COR-L47 (cell line): ENCODE results near the gene SKP2.
"Not testable (repeated sequence)": the region's sequence is repeated elsewhere in the genome, so short reads cannot be mapped to it uniquely, and the experiment has no call there.

Experiments used
- DNase-seq: peaks from one replicate; lab custom pipeline; 2025; lab: John Stamatoyannopoulos, UW

SKP2 gene

GRCh38 chr5:36156619-36157018 lies 4.7 kb downstream of the SKP2 start:
- DNase-seq = no peak

- DNase-seq = no peak
Observed at GRCh38 chr5:36158144-36158543, 6.2 kb downstream of the SKP2 start.

GRCh38 chr5:36160617-36161016 lies 8.7 kb downstream of the SKP2 start:
- no peak for DNase-seq

- no peak for DNase-seq
Observed at GRCh38 chr5:36161361-36161760, 9.4 kb downstream of the SKP2 start.

GRCh38 chr5:36162810-36163486 lies 11.0 kb downstream of the SKP2 start:
- DNase-seq = no peak

- DNase-seq = no peak
Observed at GRCh38 chr5:36164461-36164860, 12.6 kb downstream of the SKP2 start.

GRCh38 chr5:36168737-36169136 lies 16.8 kb downstream of the SKP2 start:
- DNase-seq = no peak

GRCh38 chr5:36170832-36171424 lies 19.0 kb downstream of the SKP2 start:
- no peak for DNase-seq

DNA sequence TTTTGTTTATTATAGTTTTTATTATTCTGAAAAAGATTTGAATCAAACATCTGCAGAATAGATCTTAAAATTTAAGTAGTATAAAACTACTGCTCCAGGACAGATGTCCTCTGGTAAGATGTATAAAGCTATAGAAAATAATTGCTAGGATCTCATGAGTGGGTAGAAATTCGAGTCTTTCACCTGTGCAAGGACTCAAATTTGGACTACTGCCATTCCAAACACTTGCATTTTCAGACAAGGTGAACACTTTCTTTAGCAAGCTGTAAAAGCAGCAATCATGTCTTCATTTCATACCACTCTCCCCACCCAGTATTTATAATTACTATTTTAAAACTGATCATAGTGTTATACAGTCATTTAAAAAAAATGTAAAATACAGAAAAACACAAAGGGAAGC lies 20.7 kb downstream of the SKP2 start:
- DNase-seq = no peak

DNA sequence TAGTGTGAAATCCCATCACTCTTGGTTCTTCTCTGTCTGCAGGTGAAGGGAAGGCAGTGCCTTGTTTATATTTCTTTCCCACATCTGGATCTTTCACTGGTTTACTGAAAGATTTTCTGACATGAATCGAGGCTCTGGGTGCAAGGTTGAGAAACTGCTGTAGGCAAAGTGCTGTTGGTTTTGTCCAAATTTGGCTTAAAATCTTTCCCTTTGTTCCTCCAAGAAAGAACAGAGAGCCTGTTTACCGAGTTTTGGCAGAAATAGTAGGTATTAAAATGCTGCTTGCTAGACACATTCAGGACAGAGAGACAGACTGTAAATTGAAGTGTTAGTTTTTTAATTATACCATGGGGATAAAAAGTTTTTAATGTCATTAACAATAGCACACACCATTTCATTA lies 21.5 kb downstream of the SKP2 start:
- no peak for DNase-seq

GRCh38 chr5:36174119-36174518 lies 22.2 kb downstream of the SKP2 start:
- no peak for DNase-seq

DNA sequence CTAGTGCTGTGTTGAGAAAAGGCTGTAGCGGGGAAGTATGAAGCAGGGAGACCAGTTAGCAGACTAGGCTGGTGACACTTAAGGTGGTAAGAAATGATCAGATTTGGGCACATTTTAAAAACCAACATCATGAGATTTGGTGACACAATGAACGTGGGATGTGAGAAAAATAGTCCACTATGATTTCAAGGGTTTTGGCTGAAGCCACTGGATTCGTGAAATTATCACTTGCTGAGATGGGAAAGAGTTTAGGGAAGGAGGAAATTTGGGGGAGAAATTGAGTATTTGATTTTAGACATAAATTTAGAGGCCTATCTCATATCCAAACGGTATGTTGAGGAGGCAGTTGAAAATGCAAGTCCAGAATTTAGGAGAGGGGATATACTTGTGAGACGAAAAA lies 23.1 kb downstream of the SKP2 start:
- no peak for DNase-seq

- DNase-seq = no peak
Observed at GRCh38 chr5:36177154-36177553, 25.2 kb downstream of the SKP2 start.

DNA sequence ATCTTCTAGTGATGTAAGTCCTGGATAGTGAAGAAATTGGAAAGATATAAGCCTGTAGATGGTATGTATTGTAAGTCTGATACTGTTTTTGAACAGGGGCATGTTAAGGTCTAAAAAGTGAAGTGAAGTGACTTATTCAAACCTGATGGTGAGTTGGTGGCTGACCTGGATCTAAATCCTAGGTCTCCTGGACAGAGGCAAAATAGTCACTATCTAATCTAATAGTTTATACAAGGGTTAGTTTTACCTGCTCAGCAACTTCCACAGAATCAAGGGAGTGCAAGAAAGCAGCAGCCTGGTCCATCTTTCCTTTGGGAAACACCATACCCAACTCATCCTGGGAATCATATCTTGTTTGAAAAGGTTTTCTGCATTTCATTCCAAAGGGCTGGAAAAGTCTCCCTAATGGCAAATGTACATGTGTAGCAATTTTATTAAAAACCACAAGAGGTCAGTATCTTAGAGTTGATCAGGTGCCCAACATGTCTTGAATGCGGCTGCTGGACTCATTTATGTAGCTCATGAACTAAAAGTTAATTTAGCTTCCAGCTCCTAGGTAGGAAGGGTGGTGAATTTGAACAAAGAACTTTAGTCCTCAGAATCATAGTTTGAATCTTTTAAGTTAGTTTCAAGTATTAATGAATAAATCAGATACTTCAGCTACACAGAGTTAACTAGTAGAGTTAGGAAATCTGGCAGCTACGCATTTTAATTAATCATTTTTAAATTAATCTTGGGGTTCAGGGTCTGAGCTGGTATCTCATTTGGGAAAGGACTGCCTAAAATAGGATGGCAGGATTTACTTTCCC lies 26.0 kb downstream of the SKP2 start:
- DNase-seq = peak; percentile 32

DNA sequence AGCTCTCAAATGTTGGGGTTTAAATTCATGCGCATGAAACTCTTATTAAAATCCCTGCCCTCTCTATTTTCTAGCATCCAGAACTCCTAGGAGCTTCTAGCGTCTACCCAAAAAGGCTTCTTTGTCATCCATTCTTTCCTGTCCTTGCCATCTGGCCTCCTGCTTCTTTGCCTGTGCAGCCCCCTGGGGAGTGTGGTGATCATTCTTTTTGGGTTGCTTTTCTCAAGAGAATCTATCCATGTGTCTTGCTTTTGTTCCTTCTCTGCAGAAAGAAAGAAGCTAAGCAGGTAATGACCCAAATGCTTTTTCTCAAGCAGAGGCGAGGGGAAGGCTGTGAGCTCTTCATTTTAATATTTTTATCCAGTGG lies 26.6 kb downstream of the SKP2 start:
- no peak for DNase-seq

GRCh38 chr5:36179950-36180349 lies 28.0 kb downstream of the SKP2 start:
- DNase-seq = no peak

GRCh38 chr5:36180556-36181350 lies 28.8 kb downstream of the SKP2 start:
- no peak for DNase-seq

DNA sequence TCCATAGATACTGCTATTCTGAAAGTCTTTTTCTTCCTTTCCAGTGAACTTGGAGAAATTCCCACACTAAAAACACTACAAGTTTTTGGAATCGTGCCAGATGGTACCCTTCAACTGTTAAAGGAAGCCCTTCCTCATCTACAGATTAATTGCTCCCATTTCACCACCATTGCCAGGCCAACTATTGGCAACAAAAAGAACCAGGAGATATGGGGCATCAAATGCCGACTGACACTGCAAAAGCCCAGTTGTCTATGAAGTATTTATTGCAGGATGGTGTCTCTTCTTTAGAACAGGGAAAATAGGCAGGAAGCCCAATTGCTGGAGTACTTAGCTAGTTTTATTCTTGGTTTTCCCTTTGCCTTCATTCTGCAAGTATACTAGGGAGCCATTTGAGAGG lies 29.9 kb downstream of the SKP2 start:
- DNase-seq = no peak

DNA sequence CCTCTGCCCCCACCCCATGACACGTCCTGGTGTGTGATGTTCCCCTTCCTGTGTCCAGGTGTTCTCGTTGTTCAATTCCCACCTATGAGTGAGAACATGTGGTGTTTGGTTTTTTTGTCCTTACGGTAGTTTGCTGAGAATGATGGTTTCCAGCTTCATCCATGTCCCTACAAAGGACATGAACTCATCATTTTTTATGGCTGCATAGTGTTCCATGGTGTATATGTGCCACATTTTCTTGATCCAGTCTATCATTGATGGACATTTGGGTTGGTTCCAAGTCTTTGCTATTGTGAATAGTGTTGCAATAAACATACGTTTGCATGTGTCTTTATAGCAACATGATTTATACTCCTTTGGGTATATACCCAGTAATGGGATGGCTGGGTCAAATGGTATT lies 32.5 kb downstream of the SKP2 start:
- not testable (repeated sequence) for DNase-seq

GRCh38 chr5:36193746-36194145 lies 41.8 kb downstream of the SKP2 start:
- no peak for DNase-seq

GRCh38 chr5:36198281-36198680 lies 46.4 kb downstream of the SKP2 start:
- DNase-seq = no peak

- not testable (repeated sequence) for DNase-seq
Observed at GRCh38 chr5:36198783-36199182, 46.9 kb downstream of the SKP2 start.

GRCh38 chr5:36199620-36200019 lies 47.7 kb downstream of the SKP2 start:
- no peak for DNase-seq
